C4-2B (cell line): ENCODE data around the gene MED12L.

Experiments used
- CTCF ChIP-seq: fragments of 450-650 bp; conservative IDR thresholded peaks from 2 replicates; pipeline ENCODE4 v1.5.1; 2017; ENCODE audit warnings: mild to moderate bottlenecking
- ZFX ChIP-seq: fragments of 450-650 bp; IDR thresholded peaks from 2 replicates; pipeline ENCODE4 v1.6.1; 2017

- TF ChIP-seq CTCF = no peak
- TF ChIP-seq ZFX = no peak
Measured at GRCh38 chr3:151135541-151136337, 50.3 kb downstream of the MED12L start.
